HG03097 (cell line): ENCODE measurements around the gene NCOA1.

Source experiments
- ATAC-seq: cut with Tn5 transposase; IDR thresholded peaks from one replicate; pipeline ENCODE4 v1.9.1; 2021; ENCODE audit not compliant: unreplicated experiment, low FRiP score

Gene NCOA1

DNA sequence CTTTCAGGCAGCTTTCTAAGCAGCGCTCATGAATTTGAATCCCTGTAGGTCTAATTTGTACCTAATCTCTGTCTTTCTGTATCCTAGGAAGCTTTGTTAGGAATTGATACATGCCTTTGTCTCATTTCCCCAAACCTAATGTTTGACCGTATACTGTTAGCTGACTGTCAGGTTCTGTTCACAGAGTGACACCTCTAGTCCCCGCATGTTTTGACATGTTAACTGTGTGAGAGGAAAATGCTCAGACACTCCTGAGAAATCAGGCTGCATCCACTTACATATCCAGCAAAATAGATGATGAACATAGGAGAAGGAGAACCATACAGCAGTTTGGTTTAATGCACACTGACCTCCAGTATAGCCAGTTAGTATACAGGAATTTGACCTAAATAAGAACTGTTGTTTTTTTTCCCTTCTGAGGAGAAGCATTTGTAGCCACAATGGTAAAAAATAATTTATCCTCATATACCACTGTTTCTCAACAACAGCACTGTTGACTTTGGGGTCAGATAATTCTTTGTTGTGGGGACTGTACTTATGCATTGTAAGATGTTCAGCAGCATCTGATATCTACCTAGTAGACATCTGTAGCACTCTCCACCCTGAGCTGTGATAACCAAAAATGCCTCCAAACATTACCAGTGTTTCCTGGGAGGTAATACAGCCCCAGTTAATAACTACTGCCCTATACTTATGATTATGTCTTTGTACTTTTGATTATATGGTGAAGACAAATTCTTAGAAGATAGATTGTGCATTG, 130.9 kb downstream of the NCOA1 start:
- no peak for ATAC-seq

DNA sequence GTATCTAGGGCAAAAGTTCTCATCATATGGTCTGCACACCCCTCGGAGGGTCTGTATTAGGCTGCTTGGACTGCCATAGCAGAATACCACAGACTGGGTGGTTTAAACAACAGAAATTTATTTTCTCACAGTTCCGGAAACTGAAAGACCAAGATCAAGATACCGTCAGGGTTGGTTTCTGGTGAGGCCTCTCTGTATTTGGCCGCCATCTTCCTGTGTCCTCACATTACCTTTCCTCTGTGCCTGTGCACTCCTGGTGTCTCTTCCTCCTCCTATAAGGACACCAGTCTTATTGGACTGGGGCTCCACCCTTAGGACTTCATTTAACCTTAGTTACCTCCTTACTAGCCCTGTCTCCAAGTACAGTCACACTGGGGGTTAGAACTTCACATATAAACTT, 132.5 kb downstream of the NCOA1 start:
- no peak for ATAC-seq

DNA sequence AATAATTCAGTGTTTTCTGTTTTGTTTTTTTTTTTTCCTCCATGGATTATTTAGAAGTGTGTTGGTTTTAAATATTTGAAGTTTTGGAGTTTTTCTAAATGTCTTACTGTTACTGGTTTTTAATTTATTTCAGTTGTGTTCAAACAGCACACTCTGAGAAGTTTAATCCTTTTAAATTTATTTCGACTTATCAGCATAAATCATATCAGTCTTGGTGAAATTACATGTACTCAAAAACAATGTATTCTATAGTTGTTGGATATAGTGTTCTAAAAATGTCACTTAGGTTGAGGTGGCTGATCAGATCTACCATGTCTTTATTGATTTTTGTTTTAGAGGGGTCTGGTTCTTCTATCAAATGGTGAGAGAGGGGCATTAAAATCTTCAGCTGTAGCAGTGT, 134.7 kb downstream of the NCOA1 start:
- ATAC-seq: no peak

DNA sequence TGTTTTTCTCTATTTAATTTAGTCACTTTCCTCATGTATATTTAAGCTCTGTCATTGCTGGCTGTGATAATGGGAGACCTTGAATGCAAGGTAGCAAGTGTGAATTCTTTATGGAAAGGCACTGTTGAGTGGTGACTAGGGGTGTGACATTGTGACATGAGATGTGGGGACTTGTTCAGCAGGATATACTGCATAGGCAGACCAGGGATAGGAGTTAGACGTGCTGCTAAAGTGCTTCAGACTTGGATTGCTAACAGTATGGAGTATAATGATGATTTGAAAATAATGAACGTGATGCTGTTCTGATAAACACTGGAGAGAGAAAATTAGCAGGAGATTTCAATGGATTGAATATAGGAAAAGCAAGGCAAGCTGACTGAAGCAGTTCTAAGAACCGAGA, 135.1 kb downstream of the NCOA1 start:
- ATAC-seq: no peak

DNA sequence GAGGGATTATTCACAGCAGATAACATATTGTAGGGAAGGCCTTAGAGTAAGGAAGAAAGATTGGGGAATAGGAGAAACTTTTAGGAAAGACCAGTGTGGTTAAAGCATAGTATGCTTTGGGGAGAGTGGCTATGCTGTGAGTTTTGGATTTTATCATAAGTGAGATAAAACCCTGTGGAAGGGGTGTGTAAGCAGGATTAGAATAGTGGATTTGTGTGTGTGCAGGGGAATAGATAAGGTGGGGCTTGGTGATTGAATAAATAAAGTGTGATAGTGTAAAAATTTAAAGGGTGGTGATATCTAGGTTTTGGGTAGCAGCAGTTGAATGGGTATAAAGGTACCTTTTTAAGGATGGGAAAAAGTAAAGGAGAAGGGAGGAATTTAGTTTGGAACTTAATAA, 137.7 kb downstream of the NCOA1 start:
- no peak for ATAC-seq

- ATAC-seq: no peak
These were observed 141.1 kb downstream of the NCOA1 start for GRCh38 chr2:24632172-24632571.

- ATAC-seq: no peak
These were observed 144.1 kb downstream of the NCOA1 start for GRCh38 chr2:24635181-24635580.

DNA sequence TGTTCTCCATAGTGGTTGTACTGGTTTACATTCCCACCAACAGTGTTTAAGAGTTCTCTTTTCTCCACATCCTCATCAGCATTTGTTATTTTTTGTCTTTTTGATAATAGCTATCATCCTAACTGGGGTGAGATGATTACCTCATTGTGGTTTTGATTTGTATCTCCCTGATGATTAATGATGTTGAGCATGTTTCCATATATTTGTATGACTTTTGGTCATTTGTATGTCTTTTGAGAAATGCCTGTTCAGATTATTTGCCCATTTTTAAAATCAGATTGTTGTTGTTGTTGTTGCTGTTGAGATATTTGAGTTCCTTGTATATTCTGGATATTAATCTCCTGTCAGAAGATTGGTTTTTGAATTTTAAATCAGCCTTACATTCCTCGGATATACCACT, 147.5 kb downstream of the NCOA1 start:
- ATAC-seq: no peak

GRCh38 chr2:24642351-24642750, 151.3 kb downstream of the NCOA1 start:
- ATAC-seq: no peak

DNA sequence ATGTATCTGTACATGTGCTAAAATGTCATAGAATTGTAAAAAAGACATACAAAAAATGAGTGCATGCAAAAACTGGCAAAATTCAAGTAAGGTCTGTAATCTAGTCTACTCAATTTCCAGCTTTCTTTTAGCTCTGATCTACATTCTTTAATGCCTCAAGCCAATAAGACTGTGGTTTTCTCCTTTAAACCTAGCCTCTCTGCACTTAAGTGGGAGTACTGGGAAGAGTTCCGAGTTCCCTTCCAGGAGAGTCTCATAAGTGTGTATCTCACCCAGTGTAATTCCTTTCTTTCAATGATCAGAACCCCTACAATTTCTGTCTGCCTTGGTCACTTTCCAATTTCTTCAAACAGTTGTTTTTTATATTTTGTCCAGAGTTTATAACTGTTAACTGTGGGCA, 152.0 kb downstream of the NCOA1 start:
- ATAC-seq: no peak

GRCh38 chr2:24644032-24644431, 153.0 kb downstream of the NCOA1 start:
- ATAC-seq: no peak

DNA sequence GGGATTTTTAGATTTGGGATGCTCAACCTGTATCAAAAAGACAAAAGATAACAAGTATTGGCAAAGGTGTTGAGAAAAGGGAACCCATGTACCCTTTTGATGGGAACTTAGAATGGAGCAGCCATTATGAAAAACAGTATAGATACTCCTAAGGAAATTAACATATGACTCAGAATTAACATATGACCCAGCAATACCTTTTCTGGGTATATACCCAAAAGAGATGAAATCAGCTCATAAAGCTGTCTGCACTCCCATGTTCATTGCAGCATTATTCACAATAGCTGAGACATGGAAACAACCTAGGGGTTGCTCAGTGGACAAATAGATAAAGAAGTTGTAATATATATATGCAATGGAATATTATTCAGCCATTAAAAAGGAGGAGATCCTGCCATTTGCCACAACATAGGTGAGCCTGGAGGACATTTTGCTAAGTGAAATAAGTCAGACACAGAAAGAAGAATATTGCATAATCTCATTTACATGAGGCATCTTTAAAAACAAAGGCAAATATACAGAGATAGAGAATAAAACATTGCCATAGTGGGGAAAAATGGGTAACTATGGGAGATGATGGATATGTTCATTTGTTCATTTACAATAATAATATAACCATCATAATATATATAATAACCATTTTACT, 160.1 kb downstream of the NCOA1 start:
- no peak for ATAC-seq

DNA sequence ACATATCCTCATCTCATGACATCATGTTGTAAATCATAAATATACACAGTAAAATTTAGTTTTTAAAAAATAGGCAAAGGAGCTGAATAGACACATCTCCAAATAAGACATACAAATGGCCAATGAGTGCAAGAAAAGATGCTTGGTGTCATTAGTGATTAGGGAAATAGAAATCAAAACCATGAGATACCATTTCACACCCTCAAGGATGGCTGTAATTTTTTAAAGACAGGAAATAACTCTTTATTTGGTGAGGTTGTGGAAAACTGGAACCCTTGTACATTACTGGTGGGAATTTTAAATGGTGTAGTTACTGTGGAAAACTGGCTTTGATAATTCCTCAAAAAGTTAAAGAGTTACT, 160.6 kb downstream of the NCOA1 start:
- no peak for ATAC-seq

DNA sequence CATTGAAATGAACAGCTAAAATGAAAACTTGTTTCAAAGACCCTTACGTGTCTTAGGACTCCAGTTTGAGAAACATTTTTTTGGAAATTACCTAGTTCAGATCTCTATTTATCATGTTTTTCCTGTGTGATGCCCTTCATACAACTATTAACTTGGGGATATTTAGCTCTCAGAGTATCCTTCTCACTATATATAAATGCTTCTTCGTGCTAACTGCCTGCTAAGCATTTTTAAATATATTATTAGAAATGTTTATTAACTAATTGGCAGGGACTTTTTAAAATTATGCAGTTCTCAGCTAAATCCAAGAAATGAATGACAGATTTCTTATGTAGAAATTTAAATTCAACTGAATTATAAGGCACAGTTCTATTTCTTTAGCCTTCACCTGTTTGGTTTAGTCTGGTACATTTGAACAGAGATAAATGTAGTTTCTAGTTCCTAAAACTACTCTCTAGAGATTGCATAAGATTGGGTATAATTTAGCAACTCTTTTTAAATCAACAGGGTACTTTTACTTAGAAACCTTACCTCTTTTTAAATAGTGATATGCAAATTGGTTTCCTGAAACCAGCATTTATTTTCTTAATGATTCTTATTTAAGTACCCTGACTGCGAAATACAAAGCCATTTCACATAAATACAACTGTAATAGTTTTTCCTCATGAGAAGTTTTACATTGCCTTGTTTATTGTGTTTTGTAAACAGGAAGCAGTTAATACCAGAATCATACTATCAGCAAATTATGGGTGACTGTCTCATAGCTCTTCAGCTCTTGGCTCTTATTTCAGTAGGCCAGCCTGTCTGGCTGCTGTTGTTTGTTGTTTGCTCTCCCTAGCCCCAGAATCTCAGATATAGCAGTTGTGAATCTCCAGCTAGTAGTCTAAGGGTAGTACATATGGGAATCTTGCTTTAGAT, 161.5 kb downstream of the NCOA1 start:
- ATAC-seq: no peak

DNA sequence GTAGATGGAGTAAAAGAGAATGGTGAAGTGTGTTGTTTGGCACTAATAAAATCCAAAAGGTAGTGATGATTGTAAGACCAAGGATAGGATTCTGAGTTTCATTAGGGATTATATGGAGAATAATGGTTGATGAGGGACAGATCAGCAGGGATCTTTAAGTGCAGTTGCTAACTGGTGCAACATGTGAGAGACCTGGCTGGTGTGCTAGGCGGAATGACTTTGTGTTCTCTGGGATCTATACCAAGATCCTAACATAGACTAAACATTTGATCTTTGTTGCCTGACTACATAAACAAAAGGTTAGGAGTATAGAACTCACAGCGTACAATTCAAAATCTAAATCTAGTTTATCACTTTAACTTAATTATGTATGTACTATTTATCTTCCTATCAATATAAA, 166.8 kb downstream of the NCOA1 start:
- no peak for ATAC-seq

GRCh38 chr2:24658531-24659202, 167.6 kb downstream of the NCOA1 start:
- ATAC-seq: no peak

DNA sequence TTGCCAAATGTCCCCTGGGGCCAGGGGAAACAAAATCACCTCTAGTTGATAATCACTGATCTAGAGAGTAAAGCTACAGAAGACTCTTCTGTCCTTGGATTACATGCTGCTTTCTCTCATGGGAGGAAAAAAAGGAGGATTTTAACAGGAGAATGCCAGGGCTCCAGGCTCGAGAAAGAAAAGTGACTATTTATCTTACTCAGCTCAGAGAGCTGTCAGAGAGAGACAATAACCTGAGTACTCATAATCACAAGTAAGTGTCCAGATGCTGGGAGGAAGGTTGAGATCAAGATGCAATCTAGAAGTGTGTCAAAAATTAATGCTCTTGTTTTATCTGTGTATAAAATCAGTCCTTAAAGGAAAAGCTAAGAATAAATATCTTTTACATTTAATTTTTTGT, 168.8 kb downstream of the NCOA1 start:
- no peak for ATAC-seq

DNA sequence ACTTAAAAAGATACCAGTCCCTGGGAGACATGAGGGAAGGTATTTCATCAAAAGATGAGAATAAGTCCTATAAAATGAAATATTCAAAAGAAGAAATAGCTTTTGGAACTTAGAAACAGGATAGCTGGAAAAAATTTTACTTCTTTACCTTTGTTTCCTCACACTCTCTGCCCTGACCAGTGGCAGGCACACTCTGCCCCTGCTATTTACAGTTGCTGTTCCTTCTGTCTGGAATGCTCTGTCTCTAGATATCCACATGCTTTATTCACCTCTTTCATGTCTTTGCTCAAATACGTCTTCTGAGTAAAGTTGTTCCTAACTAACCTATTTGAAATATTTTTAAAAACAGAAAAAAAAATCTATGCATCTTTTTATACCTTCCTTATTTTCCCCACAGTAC, 176.5 kb downstream of the NCOA1 start:
- no peak for ATAC-seq

DNA sequence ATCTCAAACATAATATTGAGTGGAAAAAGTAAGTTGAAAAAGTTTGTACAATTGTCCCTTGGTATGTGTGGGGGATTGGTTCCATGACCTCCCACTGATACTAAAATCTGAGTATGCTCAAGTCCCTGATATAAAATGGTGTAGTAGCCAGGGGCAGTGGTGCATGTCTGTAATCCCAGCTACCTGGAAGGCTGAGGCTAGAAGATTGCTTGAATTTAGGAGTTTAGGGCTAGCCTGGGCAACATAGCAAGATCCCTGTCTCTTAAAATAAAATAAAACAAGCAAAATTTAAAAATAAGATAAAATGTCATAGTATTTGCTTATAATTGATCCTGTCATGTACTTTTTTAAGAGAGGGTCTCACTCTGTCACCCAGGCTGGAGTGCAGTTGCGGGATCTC, 180.2 kb downstream of the NCOA1 start:
- ATAC-seq: no peak

DNA sequence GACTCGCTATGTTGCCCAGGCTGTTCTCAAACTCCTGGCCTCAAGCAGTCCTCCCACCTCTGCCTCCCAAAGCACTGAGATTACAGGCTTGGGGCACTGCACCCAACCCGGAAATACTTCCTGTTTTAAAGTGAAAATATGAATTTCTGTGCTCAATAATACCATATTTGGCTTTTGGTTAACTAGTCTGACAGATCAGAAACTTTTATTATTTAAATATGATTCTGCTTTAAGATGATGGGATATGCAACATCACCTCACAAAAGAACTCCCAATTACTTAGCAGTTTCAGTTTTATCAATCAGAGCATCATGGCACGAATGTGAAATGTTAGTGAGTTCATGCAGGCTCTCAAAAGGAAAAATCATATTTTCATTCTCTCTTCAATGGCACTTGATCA, 181.5 kb downstream of the NCOA1 start:
- ATAC-seq: no peak

DNA sequence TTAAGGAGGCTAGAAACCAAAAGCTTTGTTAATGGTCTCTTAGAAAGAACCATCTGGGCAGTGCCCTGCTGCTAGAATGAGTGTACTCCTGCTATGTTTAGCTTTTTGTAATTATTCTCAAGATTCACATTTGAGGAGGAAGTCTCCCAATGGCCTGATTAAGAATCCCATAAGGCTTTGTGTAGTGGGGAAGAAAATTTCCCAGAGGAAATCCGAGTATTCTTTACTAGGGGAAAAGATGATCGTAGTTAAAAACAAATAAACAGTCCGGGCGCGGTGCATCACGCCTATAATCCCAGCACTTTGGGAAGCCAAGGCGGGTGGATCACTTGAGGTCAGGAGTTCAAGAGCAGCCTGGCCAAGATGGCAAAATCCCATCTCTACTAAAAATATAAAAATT, 184.3 kb downstream of the NCOA1 start:
- ATAC-seq: no peak
